Measurements from ENCODE around the gene PLB1.

Gene PLB1

GRCh38 chr2:28516430-28516829, 20.6 kb downstream of the PLB1 start:
- DNase-seq (ENCODE audit: low read depth in 2 of 2) = no peak
- H3K4me3 ChIP-seq (replicated peaks in 1 of 2; ENCODE audit: low read depth in 2 of 2, low read length in 2 of 2) = no peak overlapping the region
- TF ChIP-seq CTCF (IDR thresholded peaks at IDR 0.05; ENCODE audit: low read depth, low read length) = no peak

- H3K4me3 ChIP-seq (replicated peaks in 1 of 2; ENCODE audit: low read depth in 2 of 2, low read length in 2 of 2) = no peak overlapping the region
- TF ChIP-seq CTCF (IDR thresholded peaks at IDR 0.05; ENCODE audit: low read depth, low read length) = no peak
- no peak for DNase-seq (ENCODE audit: low read depth in 2 of 2)
Observed at GRCh38 chr2:28516950-28517349, 21.1 kb downstream of the PLB1 start.

- no peak overlapping the region for H3K4me3 ChIP-seq (replicated peaks in 1 of 2; ENCODE audit: low read depth in 2 of 2, low read length in 2 of 2)
- no peak for TF ChIP-seq CTCF (IDR thresholded peaks at IDR 0.05; ENCODE audit: low read depth, low read length)
- no peak for DNase-seq (ENCODE audit: low read depth in 2 of 2)
Observed at GRCh38 chr2:28521663-28522062, 25.8 kb downstream of the PLB1 start.

GRCh38 chr2:28522481-28522880, 26.6 kb downstream of the PLB1 start:
- TF ChIP-seq CTCF (IDR thresholded peaks at IDR 0.05; ENCODE audit: low read depth, low read length) = no peak
- no peak overlapping the region for H3K4me3 ChIP-seq (replicated peaks in 1 of 2; ENCODE audit: low read depth in 2 of 2, low read length in 2 of 2)
- no peak for DNase-seq (ENCODE audit: low read depth in 2 of 2)

- TF ChIP-seq CTCF (IDR thresholded peaks at IDR 0.05; ENCODE audit: low read depth, low read length) = no peak
- no peak for DNase-seq (ENCODE audit: low read depth in 2 of 2)
Observed at GRCh38 chr2:28523902-28524301, 28.0 kb downstream of the PLB1 start.

GRCh38 chr2:28525481-28525880, 29.6 kb downstream of the PLB1 start:
- TF ChIP-seq CTCF (IDR thresholded peaks at IDR 0.05; ENCODE audit: low read depth, low read length) = no peak
- no peak for DNase-seq (ENCODE audit: low read depth in 2 of 2)
- H3K4me3 ChIP-seq (replicated peaks in 1 of 2; ENCODE audit: low read depth in 2 of 2, low read length in 2 of 2) = no peak overlapping the region

More at GRCh38 chr2:28523902-28524301, 28.0 kb downstream of the PLB1 start:
- H3K4me3 ChIP-seq (replicated peaks in 1 of 2; ENCODE audit: low read depth in 2 of 2, low read length in 2 of 2) = no peak overlapping the region

GRCh38 chr2:28526527-28527132, 30.8 kb downstream of the PLB1 start:
- H3K4me3 ChIP-seq (replicated peaks in 1 of 2; ENCODE audit: low read depth in 2 of 2, low read length in 2 of 2) = no peak overlapping the region
- TF ChIP-seq CTCF (IDR thresholded peaks at IDR 0.05; ENCODE audit: low read depth, low read length) = no peak
- DNase-seq (ENCODE audit: low read depth in 2 of 2) = no peak
